Brain microvascular endothelial cell (primary cell): ENCODE measurements around the gene C16orf89.

Source experiments
- DNase-seq: peaks from one replicate; pipeline ENCODE4 v3.0.0-alpha.2; 2020
- H3K27ac ChIP-seq: fragments of 250-450 bp; sonication (Bioruptor Pico); 2 replicates; pipeline ENCODE4 v1.5.1; 2020; ENCODE audit warnings: mild to moderate bottlenecking, moderate library complexity
- H3K27me3 ChIP-seq: fragments of 250-450 bp; sonication (Bioruptor Pico); replicated peaks from 2 replicates; pipeline ENCODE4 v1.5.1; 2020; ENCODE audit warnings: mild to moderate bottlenecking
- H3K36me3 ChIP-seq: fragments of 250-450 bp; sonication (Bioruptor Pico); replicated peaks from 2 replicates; pipeline ENCODE4 v1.5.1; 2020; ENCODE audit warnings: mild to moderate bottlenecking
- H3K4me3 ChIP-seq: 2 replicates; pipeline ENCODE4 v1.5.1; 2011; ENCODE audit warnings: low read depth, mild to moderate bottlenecking, control low read depth, low read length, moderate library complexity
- in situ Hi-C: cut with HindIII; loops from 2 replicates; pipeline ENCODE4 v1.10.0; 2017; ENCODE audit warnings: low sequenced_read_pairs, low pct_ligation_motif_present
- TF ChIP-seq, protein P1 (sequence below): IDR thresholded peaks from 2 replicates; pipeline ENCODE4 v1.5.1; 2011; ENCODE audit warnings: low read depth, mild to moderate bottlenecking, moderate library complexity, low read length, control low read depth, inconsistent platforms; ENCODE audit errors: missing control alignments

Gene C16orf89

DNA sequence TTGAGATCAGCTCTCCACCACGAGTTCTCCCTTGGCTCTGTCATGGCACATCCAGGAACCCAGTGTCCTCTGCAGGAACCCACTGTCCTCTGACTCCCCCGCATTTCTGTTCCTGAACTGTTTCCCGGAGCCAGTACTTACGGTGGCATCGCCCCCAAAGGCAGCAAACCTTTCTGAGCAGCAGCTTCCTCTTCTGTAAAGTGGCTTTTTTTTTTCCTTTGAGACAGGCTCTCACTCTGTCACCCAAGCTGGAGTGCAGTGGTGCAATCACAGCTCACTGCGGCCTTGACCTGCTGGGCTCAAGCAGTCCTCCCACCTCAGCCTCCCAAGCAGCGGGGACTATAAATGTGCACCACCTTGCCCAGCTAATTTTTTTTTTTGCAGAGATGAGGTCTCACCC is 64.2 kb downstream of the C16orf89 start:
- H3K27me3 ChIP-seq, result no peaks in the 10 kb centered on the region
- H3K27ac ChIP-seq, result no peak overlapping the region
- no peak for DNase-seq
- no peaks in the 10 kb centered on the region for H3K36me3 ChIP-seq
- H3K4me3 ChIP-seq, result no peak overlapping the region
- TF ChIP-seq, protein P1, sequence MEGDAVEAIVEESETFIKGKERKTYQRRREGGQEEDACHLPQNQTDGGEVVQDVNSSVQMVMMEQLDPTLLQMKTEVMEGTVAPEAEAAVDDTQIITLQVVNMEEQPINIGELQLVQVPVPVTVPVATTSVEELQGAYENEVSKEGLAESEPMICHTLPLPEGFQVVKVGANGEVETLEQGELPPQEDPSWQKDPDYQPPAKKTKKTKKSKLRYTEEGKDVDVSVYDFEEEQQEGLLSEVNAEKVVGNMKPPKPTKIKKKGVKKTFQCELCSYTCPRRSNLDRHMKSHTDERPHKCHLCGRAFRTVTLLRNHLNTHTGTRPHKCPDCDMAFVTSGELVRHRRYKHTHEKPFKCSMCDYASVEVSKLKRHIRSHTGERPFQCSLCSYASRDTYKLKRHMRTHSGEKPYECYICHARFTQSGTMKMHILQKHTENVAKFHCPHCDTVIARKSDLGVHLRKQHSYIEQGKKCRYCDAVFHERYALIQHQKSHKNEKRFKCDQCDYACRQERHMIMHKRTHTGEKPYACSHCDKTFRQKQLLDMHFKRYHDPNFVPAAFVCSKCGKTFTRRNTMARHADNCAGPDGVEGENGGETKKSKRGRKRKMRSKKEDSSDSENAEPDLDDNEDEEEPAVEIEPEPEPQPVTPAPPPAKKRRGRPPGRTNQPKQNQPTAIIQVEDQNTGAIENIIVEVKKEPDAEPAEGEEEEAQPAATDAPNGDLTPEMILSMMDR, result no peak
- in situ Hi-C loops, result no loop called here

DNA sequence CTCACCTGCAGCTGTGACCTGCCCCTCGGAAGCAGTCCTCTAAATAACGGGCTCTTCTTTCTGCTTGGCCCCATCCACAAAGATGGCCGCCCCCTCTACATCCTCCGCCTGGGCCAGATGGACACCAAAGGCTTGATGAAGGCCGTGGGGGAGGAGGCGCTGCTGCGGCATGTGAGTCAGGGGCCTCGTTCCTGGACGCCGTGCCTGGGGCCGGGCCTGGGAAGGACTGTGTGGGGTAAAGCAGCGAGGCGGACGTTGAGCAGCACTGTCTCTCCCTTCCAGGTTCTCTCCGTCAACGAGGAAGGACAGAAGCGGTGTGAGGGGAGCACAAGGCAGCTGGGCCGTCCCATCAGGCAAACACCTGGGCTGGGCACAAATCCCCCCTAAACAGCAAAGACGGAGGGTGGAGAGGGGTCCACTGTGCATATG is 65.2 kb downstream of the C16orf89 start:
- Histone ChIP-seq H3K27me3 (no peaks in the 10 kb centered on the region), H3K27ac (no peak overlapping the region), H3K36me3 (no peaks in the 10 kb centered on the region), H3K4me3 (no peak overlapping the region)
- in situ Hi-C loops, result no loop called here
- no peak for DNase-seq
- TF ChIP-seq, protein P1, result no peak

DNA sequence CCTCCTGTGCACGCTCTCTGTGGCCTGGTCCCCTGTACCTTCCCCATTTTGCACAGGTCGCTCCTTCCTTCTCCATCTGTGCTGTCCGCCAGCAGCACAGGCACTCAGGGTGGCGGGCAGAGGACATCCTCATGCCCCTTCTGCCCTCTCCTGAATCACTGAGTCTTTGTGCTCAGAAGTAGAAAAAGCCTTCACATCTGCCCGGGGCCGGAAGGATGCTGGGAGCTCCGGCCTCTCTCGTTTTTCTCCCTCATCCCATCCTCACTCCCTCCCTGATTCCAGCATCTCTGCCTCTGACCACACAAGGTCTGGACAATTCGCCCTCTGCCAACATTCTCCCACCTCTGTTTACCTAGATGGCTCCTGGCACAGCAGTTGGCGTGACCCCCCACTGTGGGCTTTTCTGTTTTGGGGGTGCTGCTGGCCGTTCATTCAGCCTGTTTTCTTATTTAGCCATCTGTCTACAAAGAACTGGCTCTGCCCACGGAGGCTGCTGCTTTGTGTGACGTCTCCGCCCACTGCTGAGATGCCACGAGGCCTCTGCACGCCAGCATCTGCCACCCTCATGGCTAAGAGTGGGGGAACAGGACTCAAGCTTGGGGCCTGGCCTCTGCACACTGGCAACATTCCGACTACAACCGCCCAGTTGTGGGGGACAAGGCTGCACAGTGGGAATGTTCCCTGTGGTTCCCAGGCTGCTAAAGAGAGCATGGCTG is 70.9 kb downstream of the C16orf89 start:
- TF ChIP-seq, protein P1, result no peak
- H3K36me3 ChIP-seq, result no peaks in the 10 kb centered on the region
- H3K27me3 ChIP-seq, result no peaks in the 10 kb centered on the region
- no peak overlapping the region for H3K4me3 ChIP-seq
- no peak overlapping the region for H3K27ac ChIP-seq
- no peak for DNase-seq
- in situ Hi-C loops, result no loop called here
